ENCODE results near the gene VIT.

DNA sequence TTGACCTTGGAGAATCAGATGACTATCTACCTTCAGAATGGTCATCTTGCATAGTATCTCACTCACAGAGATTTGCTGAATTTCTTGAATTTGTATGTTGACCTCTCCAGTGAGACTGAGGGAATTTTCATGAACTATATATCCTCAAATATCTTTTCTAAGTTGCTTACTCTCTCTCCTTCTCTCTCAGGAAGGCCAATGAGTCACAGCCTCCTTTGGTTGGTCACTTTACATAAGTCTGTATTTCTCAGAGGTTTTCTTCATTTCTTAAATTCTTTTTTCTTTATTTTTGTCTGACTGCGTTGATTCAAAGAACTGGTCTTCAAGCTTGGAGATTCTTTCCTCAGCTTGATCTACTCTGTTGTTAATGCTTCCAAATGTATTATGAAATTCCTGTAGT lies 51.7 kb downstream of the VIT start:
- TF ChIP-seq, protein P1, sequence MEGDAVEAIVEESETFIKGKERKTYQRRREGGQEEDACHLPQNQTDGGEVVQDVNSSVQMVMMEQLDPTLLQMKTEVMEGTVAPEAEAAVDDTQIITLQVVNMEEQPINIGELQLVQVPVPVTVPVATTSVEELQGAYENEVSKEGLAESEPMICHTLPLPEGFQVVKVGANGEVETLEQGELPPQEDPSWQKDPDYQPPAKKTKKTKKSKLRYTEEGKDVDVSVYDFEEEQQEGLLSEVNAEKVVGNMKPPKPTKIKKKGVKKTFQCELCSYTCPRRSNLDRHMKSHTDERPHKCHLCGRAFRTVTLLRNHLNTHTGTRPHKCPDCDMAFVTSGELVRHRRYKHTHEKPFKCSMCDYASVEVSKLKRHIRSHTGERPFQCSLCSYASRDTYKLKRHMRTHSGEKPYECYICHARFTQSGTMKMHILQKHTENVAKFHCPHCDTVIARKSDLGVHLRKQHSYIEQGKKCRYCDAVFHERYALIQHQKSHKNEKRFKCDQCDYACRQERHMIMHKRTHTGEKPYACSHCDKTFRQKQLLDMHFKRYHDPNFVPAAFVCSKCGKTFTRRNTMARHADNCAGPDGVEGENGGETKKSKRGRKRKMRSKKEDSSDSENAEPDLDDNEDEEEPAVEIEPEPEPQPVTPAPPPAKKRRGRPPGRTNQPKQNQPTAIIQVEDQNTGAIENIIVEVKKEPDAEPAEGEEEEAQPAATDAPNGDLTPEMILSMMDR (IDR thresholded peaks at IDR 0.05): no peak
- TF ChIP-seq POLR2A (IDR thresholded peaks at IDR 0.05) (no peak), EP300 (IDR thresholded peaks at IDR 0.05) (no peak)
